ENCODE measurements around the gene VSX1. TPM values are rescaled to one million over a fixed set of nuclear protein-coding genes. Genes with fewer than 3 reads are reported as not detected.

Gene VSX1
- total RNA-seq, 1 experiment from 2014 or later = not detected

DNA sequence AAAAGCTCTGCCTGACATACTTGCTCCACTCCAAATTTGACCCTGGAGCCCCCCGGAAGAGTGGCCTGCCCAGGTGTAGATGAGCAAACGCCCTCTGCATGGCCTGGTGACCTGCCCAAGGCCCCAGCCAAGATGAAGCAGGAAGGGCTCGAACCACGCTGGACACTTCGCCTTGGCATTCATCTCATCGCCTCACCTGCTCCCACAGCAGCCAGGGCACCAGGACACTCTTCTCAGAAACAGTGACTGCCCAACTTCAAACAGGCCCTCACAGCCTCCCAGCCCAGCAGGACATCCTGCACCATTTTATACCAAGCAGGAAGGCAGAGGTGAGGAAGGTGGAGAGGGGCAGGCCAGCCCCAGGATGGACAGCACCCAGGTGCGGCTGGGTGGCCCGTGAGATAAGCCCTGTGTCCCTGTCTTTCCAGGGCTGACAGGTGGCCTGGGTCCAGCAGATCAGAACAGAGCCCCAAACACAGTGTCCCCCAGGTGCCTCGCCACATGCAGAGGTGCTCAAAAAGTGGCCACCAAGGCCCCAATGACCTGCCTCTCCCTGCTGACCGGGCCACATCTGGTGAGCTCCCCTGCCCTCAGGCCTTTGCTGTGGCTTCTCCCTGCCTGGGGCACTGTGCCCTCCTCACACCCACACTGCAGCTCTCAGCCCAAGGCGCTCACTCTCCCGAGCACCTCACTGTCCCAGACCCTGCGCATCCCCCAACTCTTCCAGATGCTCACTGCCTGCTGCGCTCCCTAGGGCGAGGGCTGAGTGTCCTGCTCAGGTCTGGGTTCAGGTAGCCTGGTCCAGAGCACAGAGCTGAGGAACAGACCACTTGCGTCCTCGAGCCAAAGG, 31.2 kb downstream of the VSX1 start:
- Histone ChIP-seq H3K9me3 (ENCODE audit: low read depth, low read length, poor library complexity, severe bottlenecking) (no peaks in the 10 kb centered on the region), H3K27ac (ENCODE audit: low read depth, low read length, poor library complexity, severe bottlenecking) (no peak overlapping the region), H3K4me1 (ENCODE audit: insufficient read depth, low read length, poor library complexity, severe bottlenecking) (no peaks in the 10 kb centered on the region), H3K36me3 (ENCODE audit: insufficient read depth, low read length, poor library complexity, severe bottlenecking) (no peaks in the 10 kb centered on the region), H3K27me3 (replicated peaks; ENCODE audit: insufficient read depth, low read depth, low read length, poor library complexity) (no peaks in the 10 kb centered on the region), H3K4me3 (ENCODE audit: low read depth, low read length, poor library complexity, severe bottlenecking) (no peak overlapping the region)
- no peak for DNase-seq (ENCODE audit: low spot score)
- TF ChIP-seq, protein P1, sequence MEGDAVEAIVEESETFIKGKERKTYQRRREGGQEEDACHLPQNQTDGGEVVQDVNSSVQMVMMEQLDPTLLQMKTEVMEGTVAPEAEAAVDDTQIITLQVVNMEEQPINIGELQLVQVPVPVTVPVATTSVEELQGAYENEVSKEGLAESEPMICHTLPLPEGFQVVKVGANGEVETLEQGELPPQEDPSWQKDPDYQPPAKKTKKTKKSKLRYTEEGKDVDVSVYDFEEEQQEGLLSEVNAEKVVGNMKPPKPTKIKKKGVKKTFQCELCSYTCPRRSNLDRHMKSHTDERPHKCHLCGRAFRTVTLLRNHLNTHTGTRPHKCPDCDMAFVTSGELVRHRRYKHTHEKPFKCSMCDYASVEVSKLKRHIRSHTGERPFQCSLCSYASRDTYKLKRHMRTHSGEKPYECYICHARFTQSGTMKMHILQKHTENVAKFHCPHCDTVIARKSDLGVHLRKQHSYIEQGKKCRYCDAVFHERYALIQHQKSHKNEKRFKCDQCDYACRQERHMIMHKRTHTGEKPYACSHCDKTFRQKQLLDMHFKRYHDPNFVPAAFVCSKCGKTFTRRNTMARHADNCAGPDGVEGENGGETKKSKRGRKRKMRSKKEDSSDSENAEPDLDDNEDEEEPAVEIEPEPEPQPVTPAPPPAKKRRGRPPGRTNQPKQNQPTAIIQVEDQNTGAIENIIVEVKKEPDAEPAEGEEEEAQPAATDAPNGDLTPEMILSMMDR (conservative IDR thresholded peaks at IDR 0.05; ENCODE audit: low read depth, low read length) = no peak
- TF ChIP-seq EZH2 (IDR thresholded peaks at IDR 0.05; ENCODE audit: borderline replicate concordance, low read depth, low read length, poor library complexity, severe bottlenecking) = no peak
- ChIA-PET CTCF (no interaction called here), POLR2A (ENCODE audit: low non-redundant PET) (no interaction called here)
- intact Hi-C loops (cut with micrococcal nuclease; ENCODE audit: unreplicated experiment) = no loop called here
- no TSS peak for BruUV-seq (replicated peaks)

DNA sequence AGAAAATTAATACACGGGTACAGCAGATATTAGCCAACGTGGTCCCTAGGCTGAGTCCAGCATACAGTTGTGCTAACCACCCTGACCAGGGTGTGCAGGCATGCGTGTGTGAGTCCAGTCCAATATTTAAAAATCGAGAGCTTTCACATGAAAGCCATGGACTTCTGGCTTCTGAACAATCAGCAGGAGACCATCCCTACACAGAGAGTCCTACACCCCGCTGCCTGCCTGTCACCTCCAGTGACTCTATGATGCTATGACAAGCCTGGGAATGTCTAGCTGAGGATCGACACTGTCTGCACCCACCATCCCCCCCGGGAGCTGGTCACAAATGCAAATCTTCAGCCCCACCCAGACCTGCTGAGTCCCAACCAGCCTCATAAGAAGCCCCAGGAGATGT, 31.9 kb downstream of the VSX1 start:
- H3K27ac ChIP-seq (ENCODE audit: low read depth, low read length, poor library complexity, severe bottlenecking) = no peak overlapping the region
- H3K27me3 ChIP-seq (replicated peaks; ENCODE audit: insufficient read depth, low read depth, low read length, poor library complexity) = no peaks in the 10 kb centered on the region
- intact Hi-C loops (cut with micrococcal nuclease; ENCODE audit: unreplicated experiment) = no loop called here
- TF ChIP-seq, protein P1 (conservative IDR thresholded peaks at IDR 0.05; ENCODE audit: low read depth, low read length) = no peak
- TF ChIP-seq EZH2 (IDR thresholded peaks at IDR 0.05; ENCODE audit: borderline replicate concordance, low read depth, low read length, poor library complexity, severe bottlenecking) = no peak
- no peaks in the 10 kb centered on the region for H3K36me3 ChIP-seq (ENCODE audit: insufficient read depth, low read length, poor library complexity, severe bottlenecking)
- no peaks in the 10 kb centered on the region for H3K9me3 ChIP-seq (ENCODE audit: low read depth, low read length, poor library complexity, severe bottlenecking)
- POLR2A ChIA-PET (ENCODE audit: low non-redundant PET) = no interaction called here
- no peaks in the 10 kb centered on the region for H3K4me1 ChIP-seq (ENCODE audit: insufficient read depth, low read length, poor library complexity, severe bottlenecking)
- DNase-seq (ENCODE audit: low spot score) = no peak
- no peak overlapping the region for H3K4me3 ChIP-seq (ENCODE audit: low read depth, low read length, poor library complexity, severe bottlenecking)
- BruUV-seq (replicated peaks) = no TSS peak
- CTCF ChIA-PET = no interaction called here

DNA sequence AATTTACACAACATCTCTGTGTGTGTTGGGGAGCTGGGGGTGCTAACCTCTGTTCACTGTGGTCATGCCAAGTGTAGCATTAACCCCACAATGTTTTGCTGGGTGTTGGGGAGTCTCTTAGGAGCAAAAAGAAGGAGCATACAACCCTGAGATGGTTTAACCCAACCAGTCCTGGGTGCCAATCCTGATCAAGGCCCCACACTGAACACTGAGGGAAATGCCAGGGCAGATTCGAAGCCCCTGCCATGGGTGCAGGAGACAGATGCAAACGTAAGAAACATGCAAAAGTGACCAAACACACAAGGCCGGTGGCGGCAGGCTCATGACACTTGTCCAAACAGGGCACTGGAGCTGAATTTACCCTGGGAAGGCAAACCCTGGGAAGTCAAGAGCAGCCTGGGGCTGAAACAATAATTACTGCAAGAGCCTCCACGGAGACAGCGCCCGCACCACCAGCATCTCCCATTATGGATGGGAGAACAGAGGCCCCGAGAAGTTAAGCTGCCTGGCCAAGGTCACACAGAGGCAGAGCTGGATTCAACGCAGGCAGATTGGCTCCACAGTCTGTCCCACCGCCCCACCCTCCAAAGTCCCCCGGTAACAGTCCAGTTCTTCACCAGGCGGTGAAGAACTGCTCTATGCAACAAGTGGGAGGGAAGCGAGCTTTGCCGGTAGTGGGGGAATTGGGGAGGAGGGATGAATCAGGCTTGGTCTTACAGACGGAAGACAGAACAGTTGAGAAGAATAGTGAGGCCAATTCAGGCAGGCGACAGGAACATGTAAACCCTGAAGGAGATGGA, 32.5 kb downstream of the VSX1 start:
- CTCF ChIA-PET = no interaction called here
- intact Hi-C loops (cut with micrococcal nuclease; ENCODE audit: unreplicated experiment) = no loop called here
- no peaks in the 10 kb centered on the region for H3K9me3 ChIP-seq (ENCODE audit: low read depth, low read length, poor library complexity, severe bottlenecking)
- no peaks in the 10 kb centered on the region for H3K27me3 ChIP-seq (replicated peaks; ENCODE audit: insufficient read depth, low read depth, low read length, poor library complexity)
- H3K4me1 ChIP-seq (ENCODE audit: insufficient read depth, low read length, poor library complexity, severe bottlenecking) = no peaks in the 10 kb centered on the region
- no TSS peak for BruUV-seq (replicated peaks)
- POLR2A ChIA-PET (ENCODE audit: low non-redundant PET) = no interaction called here
- no peaks in the 10 kb centered on the region for H3K36me3 ChIP-seq (ENCODE audit: insufficient read depth, low read length, poor library complexity, severe bottlenecking)
- H3K4me3 ChIP-seq (ENCODE audit: low read depth, low read length, poor library complexity, severe bottlenecking) = no peak overlapping the region
- TF ChIP-seq, protein P1 (conservative IDR thresholded peaks at IDR 0.05; ENCODE audit: low read depth, low read length) = no peak
- TF ChIP-seq EZH2 (IDR thresholded peaks at IDR 0.05; ENCODE audit: borderline replicate concordance, low read depth, low read length, poor library complexity, severe bottlenecking) = no peak
- DNase-seq (ENCODE audit: low spot score) = no peak
- no peak overlapping the region for H3K27ac ChIP-seq (ENCODE audit: low read depth, low read length, poor library complexity, severe bottlenecking)

Data from A673 (cell line).